ENCODE measurements around the gene MACROD2. TPM values are rescaled to one million over a fixed set of nuclear protein-coding genes. Genes with fewer than 3 reads are reported as not detected.
A peak's percentile ranks its signal among the peaks of the same experiment; 100 is the strongest.

Gene MACROD2
- total RNA-seq, 1 experiment from 2014 or later: 1.6 TPM

- Histone ChIP-seq H3K4ac (ENCODE audit: low read depth, low read length) (no peak overlapping the region), H3K4me2 (ENCODE audit: insufficient read depth, insufficient read length, low read length) (no peak overlapping the region), H2BK120ac (ENCODE audit: low read depth, low read length, poor library complexity, severe bottlenecking) (no peak overlapping the region), H2AFZ (ENCODE audit: low read length) (peak overlapping the region; percentile 41), H3K27me3 (ENCODE audit: insufficient read depth, low read length) (no peaks in the 10 kb centered on the region), H3K14ac (ENCODE audit: insufficient read depth, low read length) (no peak overlapping the region), H3K9ac (ENCODE audit: extremely low read depth, insufficient read length, low read length) (no peak overlapping the region), H3K27ac (ENCODE audit: insufficient read length, low read depth, low read length) (no peak overlapping the region), H3K23ac (ENCODE audit: insufficient read length, low read depth, low read length) (no peak overlapping the region), H3K79me2 (ENCODE audit: insufficient read depth, low read length) (no peaks in the 10 kb centered on the region), H3K4me1 (ENCODE audit: insufficient read depth, low read length) (peaks cover 4% of the 10 kb centered on the region; the same call in 1 of the 2 replicates), H4K8ac (replicated peaks; ENCODE audit: insufficient read length, low read depth, low read length) (no peak overlapping the region), H3K18ac (ENCODE audit: insufficient read length, low read depth, low read length) (no peak overlapping the region), H2BK5ac (ENCODE audit: insufficient read length, low read length) (no peak overlapping the region), H2AK5ac (ENCODE audit: insufficient read length, low read length) (no peak overlapping the region), H3K9me3 (ENCODE audit: control insufficient read depth, low read depth, low read length) (no peaks in the 10 kb centered on the region), H3K79me1 (ENCODE audit: insufficient read depth, low read depth, low read length, poor library complexity, severe bottlenecking) (no peaks in the 10 kb centered on the region), H3K23me2 (ENCODE audit: insufficient read length, low read depth, low read length, poor library complexity, severe bottlenecking) (no peaks in the 10 kb centered on the region), H2BK15ac (ENCODE audit: low read depth, low read length) (no peak overlapping the region), H2BK12ac (ENCODE audit: insufficient read length, low read depth, low read length) (no peak overlapping the region), H4K5ac (ENCODE audit: insufficient read length, low read depth, low read length) (no peak overlapping the region), H3T11ph (ENCODE audit: low read length) (no peak overlapping the region), H3K56ac (ENCODE audit: insufficient read length, low read depth, low read length) (no peak overlapping the region), H2BK20ac (ENCODE audit: low read depth, low read length, poor library complexity, severe bottlenecking) (no peak overlapping the region), H4K20me1 (ENCODE audit: control insufficient read depth, insufficient read depth, insufficient read length) (no peaks in the 10 kb centered on the region), H4K91ac (ENCODE audit: insufficient read length, low read depth, low read length) (no peak overlapping the region)
- Mint-ChIP-seq H3K27ac (peak overlapping the region; percentile 83 to 97 (median 94)), H3K9me3 (peaks cover 0 to 2% of the 10 kb centered on the region in 2 experiments; a peak in 1 of 5 replicates), H3K4me3 (peak overlapping the region; percentile 11 to 55; a peak in 2 of 5 replicates), H3K27me3 (ENCODE audit: low read depth) (no peaks in the 10 kb centered on the region), H3K4me1 (peaks cover 72 to 73% of the 10 kb centered on the region in 2 experiments), H3K36me3 (ENCODE audit: insufficient read depth in 1 of 3, low read depth in 3 of 3) (peaks cover 0 to 8% (median 4%) of the 10 kb centered on the region in 3 experiments; a peak in 3 of 7 replicates)
- DNase-seq: peak; percentile 35
- TF ChIP-seq CTCF (conservative IDR thresholded peaks at IDR 0.05): no peak
- WGBS (ENCODE audit: extremely low coverage, insufficient read length, low lambda C conversion rate): no CpG with 5 or more reads among the region's 3 CpGs
Observed at GRCh38 chr20:14715400-14715799, 720.1 kb downstream of the MACROD2 start.

All from H9 (cell line).